Measurements from ENCODE around the gene PEPD.

PEPD gene

GRCh38 chr19:33405254-33405552 is 116.4 kb downstream of the PEPD start:
- no peak for DNase-seq (ENCODE audit: low read depth)
- H3K4me3 ChIP-seq (ENCODE audit: control insufficient read depth, low read depth, low read length) = no peak overlapping the region
- no peak for TF ChIP-seq CTCF (conservative IDR thresholded peaks at IDR 0.05; ENCODE audit: control insufficient read depth, insufficient read depth, low read depth, low read length)

- DNase-seq (ENCODE audit: low read depth) = peak; percentile 22
- TF ChIP-seq CTCF (conservative IDR thresholded peaks at IDR 0.05; ENCODE audit: control insufficient read depth, insufficient read depth, low read depth, low read length) = no peak
- no peak overlapping the region for H3K4me3 ChIP-seq (ENCODE audit: control insufficient read depth, low read depth, low read length)
These were observed 116.9 kb downstream of the PEPD start for GRCh38 chr19:33404506-33405253.

- H3K4me3 ChIP-seq (ENCODE audit: control insufficient read depth, low read depth, low read length) = no peak overlapping the region
- DNase-seq (ENCODE audit: low read depth) = no peak
- no peak for TF ChIP-seq CTCF (conservative IDR thresholded peaks at IDR 0.05; ENCODE audit: control insufficient read depth, insufficient read depth, low read depth, low read length)
These were observed 117.7 kb downstream of the PEPD start for GRCh38 chr19:33403973-33404304.

- DNase-seq (ENCODE audit: low read depth) = no peak
- H3K4me3 ChIP-seq (ENCODE audit: control insufficient read depth, low read depth, low read length) = no peak overlapping the region
- TF ChIP-seq CTCF (conservative IDR thresholded peaks at IDR 0.05; ENCODE audit: control insufficient read depth, insufficient read depth, low read depth, low read length) = no peak
These were observed 118.2 kb downstream of the PEPD start for GRCh38 chr19:33403221-33403972.

- no peak for TF ChIP-seq CTCF (conservative IDR thresholded peaks at IDR 0.05; ENCODE audit: control insufficient read depth, insufficient read depth, low read depth, low read length)
- DNase-seq (ENCODE audit: low read depth) = no peak
- no peak overlapping the region for H3K4me3 ChIP-seq (ENCODE audit: control insufficient read depth, low read depth, low read length)
These were observed 119.0 kb downstream of the PEPD start for GRCh38 chr19:33402421-33403220.

- TF ChIP-seq CTCF (conservative IDR thresholded peaks at IDR 0.05; ENCODE audit: control insufficient read depth, insufficient read depth, low read depth, low read length) = no peak
- H3K4me3 ChIP-seq (ENCODE audit: control insufficient read depth, low read depth, low read length) = no peak overlapping the region
- DNase-seq (ENCODE audit: low read depth) = no peak
These were observed 119.7 kb downstream of the PEPD start for GRCh38 chr19:33401683-33402420.
